Gastrocnemius medialis (tissue), 4 donors: ENCODE data around the gene PYROXD2. TPM values are rescaled to one million over a fixed set of nuclear protein-coding genes. Genes with fewer than 3 reads are reported as not detected.
"Not testable (repeated sequence)": the region's sequence is repeated elsewhere in the genome, so short reads cannot be mapped to it uniquely, and the experiment has no call there.

Experiments used
- ATAC-seq, 2 donors: fragments of 150-250 bp; one replicate each; pipeline ENCODE4 v1.9.1; 2016
- DNase-seq, 2 donors: peaks; one replicate each; pipeline ENCODE4 v3.0.0-alpha.2; 2019
- H3K27ac ChIP-seq, 4 donors: fragments of 200-600 bp; sonication (generic); 1 replicate in 1 of 4; 2 replicates in 3 of 4; pipeline ENCODE4 v1.5.1; 2016 to 2018; ENCODE audit warnings: mild to moderate bottlenecking in 2 of 4, moderate library complexity in 1 of 4
- H3K27me3 ChIP-seq, 3 donors: fragments of 200-600 bp; sonication (generic) in 2 of 3; 1 replicate in 1 of 3; 2 replicates in 2 of 3; pipeline versions ENCODE4 v1.5.1 to v1.6.0; 2016 to 2019; ENCODE audit warnings: mild to moderate bottlenecking in 1 of 3, moderate library complexity in 1 of 3
- H3K36me3 ChIP-seq, 2 donors: fragments of 200-600 bp; sonication (generic) in 1 of 2; one replicate each; pipeline ENCODE4 v1.5.1; 2017 to 2018
- H3K4me1 ChIP-seq, 2 donors: fragments of 200-600 bp; sonication (generic) in 1 of 2; one replicate each; pipeline ENCODE4 v1.5.1; 2016 to 2017; ENCODE audit warnings: mild to moderate bottlenecking in 2 of 2
- H3K4me3 ChIP-seq, 4 donors: fragments of 200-600 bp; sonication (generic) in 3 of 4; 1 replicate in 1 of 4; 2 replicates in 3 of 4; pipeline ENCODE4 v1.5.1; 2016 to 2019; ENCODE audit warnings: mild to moderate bottlenecking in 2 of 4
- H3K9me3 ChIP-seq, 3 donors: fragments of 200-600 bp; sonication (generic) in 2 of 3; 1 replicate in 1 of 3; 2 replicates in 2 of 3; pipeline ENCODE4 v1.5.1; 2016 to 2019
- POLR2A ChIP-seq, 2 donors: fragments of 450-650 bp; IDR thresholded peaks; one replicate each; pipeline ENCODE4 v1.6.1; 2017; ENCODE audit warnings: antibody characterized with exemption in 2 of 2, mild to moderate bottlenecking in 2 of 2, moderate library complexity in 2 of 2
- in situ Hi-C, 4 donors: fragments of 200-750 bp; cut with MboI; loops; one replicate each; pipeline versions ENCODE4 v1.15.0 to v1.8.0; 2017; ENCODE audit warnings: low sequenced_read_pairs in 4 of 4
- intact Hi-C: fragments of 100-400 bp; cut with DNase I; formaldehyde crosslinking; loops from one replicate; pipeline ENCODE4 v1.15.1; 2023; ENCODE audit warnings: low total_unique reads
- total RNA-seq, 4 donors: library from RNA; depleted of rRNA; stranded (reverse); fragments of >200 nt; gene quantifications; one replicate each; pipeline versions ENCODE4 v1.1.0 to v1.2.3, GENCODE V29; 2016
- TF ChIP-seq, protein P1 (sequence below), 5 experiments: fragments of 450-650 bp in 3 of 5; fragments of 200-600 bp in 2 of 5; sonication (generic) in 2 of 5; IDR thresholded peaks in 4 of 5; conservative IDR thresholded peaks in 1 of 5; 1 replicate in 4 of 5; 2 replicates in 1 of 5; pipeline ENCODE4 v1.5.1; 2016 to 2019; ENCODE audit warnings: antibody characterized with exemption in 5 of 5, mild to moderate bottlenecking in 3 of 5, moderate library complexity in 3 of 5

The PYROXD2 gene
- total RNA-seq, 4 donors from 2014 or later, result 0.22 to 7.8 (median 1.3) TPM

- DNase-seq (peak in 1 of 2 donors; percentile 61), ATAC-seq (peak; percentile 31 to 77)
- Histone ChIP-seq H3K4me1 (peaks cover 0 to 18% of the 10 kb centered on the region in 2 donors), H3K9me3 (no peaks in the 10 kb centered on the region), H3K27me3 (peaks cover 0 to 8% (median 0%) of the 10 kb centered on the region in 3 donors), H3K27ac (no peak overlapping the region), H3K36me3 (no peaks in the 10 kb centered on the region), H3K4me3 (no peak overlapping the region)
- intact Hi-C loops (no loop called here), in situ Hi-C loops (no loop called here)
- TF ChIP-seq, protein P1, sequence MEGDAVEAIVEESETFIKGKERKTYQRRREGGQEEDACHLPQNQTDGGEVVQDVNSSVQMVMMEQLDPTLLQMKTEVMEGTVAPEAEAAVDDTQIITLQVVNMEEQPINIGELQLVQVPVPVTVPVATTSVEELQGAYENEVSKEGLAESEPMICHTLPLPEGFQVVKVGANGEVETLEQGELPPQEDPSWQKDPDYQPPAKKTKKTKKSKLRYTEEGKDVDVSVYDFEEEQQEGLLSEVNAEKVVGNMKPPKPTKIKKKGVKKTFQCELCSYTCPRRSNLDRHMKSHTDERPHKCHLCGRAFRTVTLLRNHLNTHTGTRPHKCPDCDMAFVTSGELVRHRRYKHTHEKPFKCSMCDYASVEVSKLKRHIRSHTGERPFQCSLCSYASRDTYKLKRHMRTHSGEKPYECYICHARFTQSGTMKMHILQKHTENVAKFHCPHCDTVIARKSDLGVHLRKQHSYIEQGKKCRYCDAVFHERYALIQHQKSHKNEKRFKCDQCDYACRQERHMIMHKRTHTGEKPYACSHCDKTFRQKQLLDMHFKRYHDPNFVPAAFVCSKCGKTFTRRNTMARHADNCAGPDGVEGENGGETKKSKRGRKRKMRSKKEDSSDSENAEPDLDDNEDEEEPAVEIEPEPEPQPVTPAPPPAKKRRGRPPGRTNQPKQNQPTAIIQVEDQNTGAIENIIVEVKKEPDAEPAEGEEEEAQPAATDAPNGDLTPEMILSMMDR (IDR thresholded peaks at IDR 0.05 in 4 of 5, conservative IDR thresholded peaks at IDR 0.05 in 1 of 5), result no peak
- no peak for TF ChIP-seq POLR2A (IDR thresholded peaks at IDR 0.05)
These were observed 65.5 kb downstream of the PYROXD2 start for GRCh38 chr10:98349508-98349922.

- Histone ChIP-seq H3K36me3 (no peaks in the 10 kb centered on the region), H3K27me3 (no peaks in the 10 kb centered on the region), H3K9me3 (no peaks in the 10 kb centered on the region), H3K4me3 (no peak overlapping the region), H3K4me1 (peaks cover 0 to 22% of the 10 kb centered on the region in 2 donors), H3K27ac (no peak overlapping the region)
- ATAC-seq (no peak), DNase-seq (no peak)
- intact Hi-C loops (no loop called here), in situ Hi-C loops (no loop called here)
- TF ChIP-seq POLR2A (IDR thresholded peaks at IDR 0.05), result no peak
- TF ChIP-seq, protein P1 (IDR thresholded peaks at IDR 0.05 in 4 of 5, conservative IDR thresholded peaks at IDR 0.05 in 1 of 5), result no peak
These were observed 68.1 kb downstream of the PYROXD2 start for GRCh38 chr10:98346847-98347246.

DNA sequence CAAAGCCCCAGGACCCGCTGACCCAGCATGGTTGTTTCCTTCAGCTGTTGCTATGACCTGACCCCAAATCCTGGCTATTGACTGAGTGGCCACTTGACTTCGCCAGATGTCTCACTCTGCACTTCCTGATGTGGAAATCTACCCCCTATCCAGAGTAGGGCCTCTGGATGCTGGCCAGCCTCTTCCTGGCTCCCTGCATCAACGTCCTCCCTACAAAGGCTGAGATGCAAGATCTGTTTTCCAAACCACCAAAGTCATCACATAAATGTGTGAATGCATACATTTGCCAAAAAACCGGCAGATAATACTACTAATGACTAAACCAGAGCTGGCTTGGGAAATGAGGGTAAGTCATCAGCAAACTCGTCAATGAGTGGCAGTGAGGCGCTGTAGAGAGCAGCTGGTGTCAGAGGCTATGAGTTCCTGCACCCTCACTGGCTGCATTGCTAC is 70.4 kb downstream of the PYROXD2 start:
- peak; percentile 15 to 35 for ATAC-seq
- in situ Hi-C loops, result no loop called here
- no peak overlapping the region for H3K27ac ChIP-seq

GRCh38 chr10:98341701-98342100 is 73.3 kb downstream of the PYROXD2 start:
- H3K36me3 ChIP-seq, ATAC-seq, intact Hi-C loops, in situ Hi-C loops, H3K27me3 ChIP-seq, H3K9me3 ChIP-seq, DNase-seq, H3K4me3 ChIP-seq: not testable (repeated sequence)
- peak overlapping the region in 1 of 4 donors; percentile 84 for H3K27ac ChIP-seq
- H3K4me1 ChIP-seq, result peaks cover 22 to 39% of the 10 kb centered on the region in 2 donors

More for the DNA sequence above, 70.4 kb downstream of the PYROXD2 start:
- peak; percentile 64 to 78 for DNase-seq
- H3K36me3 ChIP-seq, result no peaks in the 10 kb centered on the region
- intact Hi-C loops, result no loop called here
- no peak overlapping the region for H3K4me3 ChIP-seq
- H3K27me3 ChIP-seq, result no peaks in the 10 kb centered on the region
- TF ChIP-seq, protein P1 (IDR thresholded peaks at IDR 0.05 in 4 of 5, conservative IDR thresholded peaks at IDR 0.05 in 1 of 5), result no peak
- no peak for TF ChIP-seq POLR2A (IDR thresholded peaks at IDR 0.05)
- H3K4me1 ChIP-seq, result peaks cover 18 to 30% of the 10 kb centered on the region in 2 donors
- no peaks in the 10 kb centered on the region for H3K9me3 ChIP-seq

DNA sequence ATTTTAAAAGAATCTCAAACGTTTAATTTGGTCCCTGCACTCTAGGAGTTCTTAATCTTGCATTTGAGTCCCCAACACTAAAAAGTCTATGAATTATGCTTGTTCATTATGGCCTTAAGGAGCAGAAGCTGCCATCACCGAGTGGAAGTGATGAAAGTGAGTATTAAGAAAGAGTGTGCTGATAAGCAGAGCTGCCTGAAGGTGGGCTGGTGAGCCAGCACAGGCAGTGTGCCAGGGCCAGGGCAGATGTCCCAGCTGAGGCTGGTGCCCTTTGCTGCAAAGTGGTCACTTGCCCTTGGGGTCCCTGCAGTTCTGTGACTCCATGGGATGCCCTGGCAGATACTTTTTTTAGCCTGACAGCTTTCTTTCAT is 74.1 kb downstream of the PYROXD2 start:
- DNase-seq (peak in 1 of 2 donors; percentile 67), ATAC-seq (peak in 1 of 2 donors; percentile 37)
- in situ Hi-C loops, result no loop called here
- Histone ChIP-seq H3K9me3 (no peaks in the 10 kb centered on the region), H3K4me1 (peaks cover 22 to 39% of the 10 kb centered on the region in 2 donors), H3K36me3 (no peaks in the 10 kb centered on the region), H3K27ac (peak overlapping the region; percentile 68 to 86 (median 82)), H3K4me3 (no peak overlapping the region), H3K27me3 (no peaks in the 10 kb centered on the region)
- no peak for TF ChIP-seq POLR2A (IDR thresholded peaks at IDR 0.05)
- TF ChIP-seq, protein P1 (IDR thresholded peaks at IDR 0.05 in 4 of 5, conservative IDR thresholded peaks at IDR 0.05 in 1 of 5), result no peak
- intact Hi-C loops, result no loop called here
